WI38 (cell line): ENCODE data around the gene SDK2.

ENCODE experiments used
- H3K4me3 ChIP-seq: 2 replicates; pipeline ENCODE4 v1.5.1; 2011; ENCODE audit warnings: low read depth, mild to moderate bottlenecking, control low read depth, low read length
- TF ChIP-seq, protein P1 (sequence below): IDR thresholded peaks from 2 replicates; pipeline ENCODE4 v1.5.1; 2012; ENCODE audit warnings: low read depth, mild to moderate bottlenecking, control low read depth, low read length

The SDK2 gene

DNA sequence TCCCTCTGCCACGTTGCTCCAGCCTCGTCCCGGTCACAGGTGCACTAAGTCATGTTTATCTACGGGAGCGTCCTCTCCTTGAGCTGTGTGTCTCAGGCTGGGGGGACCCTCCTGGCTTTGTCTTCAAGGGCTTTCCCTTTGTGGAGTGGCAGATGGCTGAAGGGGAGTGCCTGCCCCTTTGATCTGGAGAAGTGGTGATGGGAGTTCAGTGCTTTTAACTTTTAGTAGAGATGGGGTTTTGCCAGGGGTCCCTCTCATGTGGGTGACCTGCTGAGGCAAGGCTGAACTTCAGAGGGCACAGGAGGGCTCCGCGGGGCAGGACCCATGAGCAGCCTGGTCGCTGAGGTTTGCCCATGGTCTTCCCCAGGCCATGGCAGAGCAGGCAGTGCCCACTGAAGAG, 259.3 kb downstream of the SDK2 start:
- H3K4me3 ChIP-seq: no peak overlapping the region
- TF ChIP-seq, protein P1, sequence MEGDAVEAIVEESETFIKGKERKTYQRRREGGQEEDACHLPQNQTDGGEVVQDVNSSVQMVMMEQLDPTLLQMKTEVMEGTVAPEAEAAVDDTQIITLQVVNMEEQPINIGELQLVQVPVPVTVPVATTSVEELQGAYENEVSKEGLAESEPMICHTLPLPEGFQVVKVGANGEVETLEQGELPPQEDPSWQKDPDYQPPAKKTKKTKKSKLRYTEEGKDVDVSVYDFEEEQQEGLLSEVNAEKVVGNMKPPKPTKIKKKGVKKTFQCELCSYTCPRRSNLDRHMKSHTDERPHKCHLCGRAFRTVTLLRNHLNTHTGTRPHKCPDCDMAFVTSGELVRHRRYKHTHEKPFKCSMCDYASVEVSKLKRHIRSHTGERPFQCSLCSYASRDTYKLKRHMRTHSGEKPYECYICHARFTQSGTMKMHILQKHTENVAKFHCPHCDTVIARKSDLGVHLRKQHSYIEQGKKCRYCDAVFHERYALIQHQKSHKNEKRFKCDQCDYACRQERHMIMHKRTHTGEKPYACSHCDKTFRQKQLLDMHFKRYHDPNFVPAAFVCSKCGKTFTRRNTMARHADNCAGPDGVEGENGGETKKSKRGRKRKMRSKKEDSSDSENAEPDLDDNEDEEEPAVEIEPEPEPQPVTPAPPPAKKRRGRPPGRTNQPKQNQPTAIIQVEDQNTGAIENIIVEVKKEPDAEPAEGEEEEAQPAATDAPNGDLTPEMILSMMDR: no peak

- H3K4me3 ChIP-seq: no peak overlapping the region
- TF ChIP-seq, protein P1: no peak
These were observed 263.7 kb downstream of the SDK2 start for GRCh38 chr17:73380439-73381106.

DNA sequence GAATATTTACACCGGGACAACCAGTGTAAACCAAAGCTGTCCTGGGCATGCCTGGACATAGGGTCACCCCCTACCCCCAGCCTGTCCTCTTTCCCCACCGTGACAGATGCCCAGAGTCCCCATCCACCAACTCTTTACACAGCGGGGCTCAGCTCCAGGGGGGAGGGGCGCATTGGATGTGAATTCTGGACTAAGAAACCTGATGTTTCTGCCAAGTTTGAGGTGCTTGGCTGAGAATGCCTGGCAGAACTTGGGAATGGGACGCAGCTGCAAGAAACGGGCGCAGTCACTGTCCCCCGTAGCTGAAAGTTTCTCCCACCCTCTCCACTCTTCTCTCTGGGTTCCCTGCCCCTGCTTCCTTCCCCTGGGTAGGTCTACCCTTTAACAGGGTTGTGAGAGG, 264.4 kb downstream of the SDK2 start:
- no peak overlapping the region for H3K4me3 ChIP-seq
- TF ChIP-seq, protein P1: no peak

DNA sequence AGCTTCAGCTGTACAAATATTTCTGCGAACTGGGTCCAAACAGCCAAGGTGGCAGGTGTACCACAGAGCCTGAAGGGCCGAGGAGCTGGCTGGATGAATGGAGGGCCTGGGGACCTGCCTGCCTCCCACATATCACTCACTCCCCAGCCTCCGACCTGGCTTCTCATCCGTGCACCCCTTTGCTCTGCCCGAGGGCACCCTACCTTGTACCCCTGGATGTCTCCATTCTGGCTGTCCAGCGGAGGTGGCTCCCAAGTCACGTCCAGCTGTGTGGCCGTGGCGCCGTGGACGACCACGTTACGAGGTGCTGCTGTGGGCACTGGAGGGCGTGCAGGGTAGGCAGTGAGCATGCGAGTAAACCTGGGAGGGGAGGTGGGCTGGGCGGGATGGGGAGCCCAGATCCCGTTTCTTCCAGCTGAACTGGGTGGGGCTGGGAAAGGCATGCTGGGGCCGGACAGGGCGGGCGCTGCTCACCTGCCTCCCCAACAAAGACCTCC, 265.2 kb downstream of the SDK2 start:
- H3K4me3 ChIP-seq: no peak overlapping the region
- TF ChIP-seq, protein P1: no peak

- TF ChIP-seq, protein P1: no peak
These were observed 267.6 kb downstream of the SDK2 start for GRCh38 chr17:73376636-73377035.

GRCh38 chr17:73376152-73376551, 268.1 kb downstream of the SDK2 start:
- no peak overlapping the region for H3K4me3 ChIP-seq
- TF ChIP-seq, protein P1: no peak

More at GRCh38 chr17:73376636-73377035, 267.6 kb downstream of the SDK2 start:
- no peak overlapping the region for H3K4me3 ChIP-seq

GRCh38 chr17:73371836-73372235, 272.4 kb downstream of the SDK2 start:
- TF ChIP-seq, protein P1: no peak
- H3K4me3 ChIP-seq: no peak overlapping the region
